BLaER1 treated with 17β-estradiol and CSF1 and Interleukin-3, amounts not matched to agents 10 nM and 100 nM (cell line): ENCODE data around the gene CAMSAP3.

Source experiments
- H3K27ac ChIP-seq, 11 experiments: shearing (Covaris generic); formaldehyde crosslinking; 2 replicates each; pipeline ENCODE4 v1.8.1; 2022
- H3K27me3 ChIP-seq, 11 experiments: shearing (Covaris generic); formaldehyde crosslinking; 2 replicates each; pipeline ENCODE4 v1.8.1; 2022
- H3K36me3 ChIP-seq, 11 experiments: shearing (Covaris generic); formaldehyde crosslinking; 2 replicates each; pipeline ENCODE4 v1.8.1; 2022
- H3K4me1 ChIP-seq, 10 experiments: shearing (Covaris generic); formaldehyde crosslinking; 2 replicates each; pipeline ENCODE4 v1.8.1; 2022
- H3K4me2 ChIP-seq, 11 experiments: shearing (Covaris generic); formaldehyde crosslinking; 2 replicates each; pipeline ENCODE4 v1.8.1; 2022
- H3K4me3 ChIP-seq, 10 experiments: shearing (Covaris generic); formaldehyde crosslinking; 2 replicates each; pipeline ENCODE4 v1.8.1; 2022
- H3K9ac ChIP-seq, 11 experiments: shearing (Covaris generic); formaldehyde crosslinking; 2 replicates each; pipeline ENCODE4 v1.8.1; 2022
- H3K9me3 ChIP-seq, 11 experiments: shearing (Covaris generic); formaldehyde crosslinking; replicated peaks in 1 of 11; 2 replicates each; pipeline ENCODE4 v1.8.1; 2022
- H4K20me1 ChIP-seq, 11 experiments: shearing (Covaris generic); formaldehyde crosslinking; 2 replicates each; pipeline ENCODE4 v1.8.1; 2022
- Cebpa-rat ChIP-seq, 11 experiments: shearing (Covaris generic); IDR thresholded peaks; 2 replicates each; pipeline ENCODE4 v1.8.1; 2022

The CAMSAP3 gene

DNA sequence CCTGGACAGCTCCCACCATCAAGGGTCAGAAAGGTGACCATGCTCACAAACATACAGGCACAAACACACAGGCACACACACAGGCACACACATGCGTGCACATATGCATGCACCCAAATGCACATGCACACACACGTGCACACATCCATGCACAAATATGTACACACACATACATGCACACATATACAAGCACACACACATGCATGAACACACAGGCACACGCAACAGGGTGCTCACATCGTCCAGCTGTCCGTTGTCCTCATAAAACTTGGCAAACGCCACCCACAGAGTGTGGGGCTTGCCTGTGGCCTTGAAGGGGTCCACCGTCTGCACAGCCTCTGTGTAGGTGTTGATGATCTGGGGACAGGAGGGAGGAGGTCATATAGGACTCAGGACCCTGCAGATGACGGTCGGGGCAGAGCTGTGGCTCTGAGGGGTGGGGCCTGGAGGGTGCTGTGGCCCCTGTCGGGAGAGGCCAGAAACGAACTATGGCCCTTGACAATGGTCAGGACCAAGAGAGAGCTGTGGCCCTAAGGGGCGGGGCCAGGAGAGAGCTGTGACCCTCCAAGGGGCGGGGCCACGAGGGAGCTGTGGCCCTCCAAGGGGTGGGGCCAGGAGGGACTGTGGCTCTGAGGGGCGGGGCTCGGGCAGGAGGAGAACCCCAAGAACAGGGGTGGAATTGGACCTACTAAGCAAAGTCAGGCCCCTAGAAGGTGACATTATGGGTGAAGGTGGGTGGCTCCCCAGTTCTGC is 27.4 kb downstream of the CAMSAP3 start:
- H3K4me2 ChIP-seq, result no peak overlapping the region
- no peak overlapping the region for H3K4me3 ChIP-seq
- H3K9ac ChIP-seq, result no peak overlapping the region
- no peak overlapping the region for H3K27ac ChIP-seq
- peaks cover 3 to 8% (median 6%) of the 10 kb centered on the region in 10 experiments for H3K4me1 ChIP-seq
- H3K27me3 ChIP-seq, result no peaks in the 10 kb centered on the region
- no peaks in the 10 kb centered on the region for H3K9me3 ChIP-seq
- peaks cover 0 to 96% (median 44%) of the 10 kb centered on the region in 11 experiments; a peak in 18 of 22 replicates for H4K20me1 ChIP-seq
- TF ChIP-seq Cebpa-rat (IDR thresholded peaks at IDR 0.05), result no peak
- H3K36me3 ChIP-seq, result peaks cover 64 to 99% (median 89%) of the 10 kb centered on the region in 11 experiments

DNA sequence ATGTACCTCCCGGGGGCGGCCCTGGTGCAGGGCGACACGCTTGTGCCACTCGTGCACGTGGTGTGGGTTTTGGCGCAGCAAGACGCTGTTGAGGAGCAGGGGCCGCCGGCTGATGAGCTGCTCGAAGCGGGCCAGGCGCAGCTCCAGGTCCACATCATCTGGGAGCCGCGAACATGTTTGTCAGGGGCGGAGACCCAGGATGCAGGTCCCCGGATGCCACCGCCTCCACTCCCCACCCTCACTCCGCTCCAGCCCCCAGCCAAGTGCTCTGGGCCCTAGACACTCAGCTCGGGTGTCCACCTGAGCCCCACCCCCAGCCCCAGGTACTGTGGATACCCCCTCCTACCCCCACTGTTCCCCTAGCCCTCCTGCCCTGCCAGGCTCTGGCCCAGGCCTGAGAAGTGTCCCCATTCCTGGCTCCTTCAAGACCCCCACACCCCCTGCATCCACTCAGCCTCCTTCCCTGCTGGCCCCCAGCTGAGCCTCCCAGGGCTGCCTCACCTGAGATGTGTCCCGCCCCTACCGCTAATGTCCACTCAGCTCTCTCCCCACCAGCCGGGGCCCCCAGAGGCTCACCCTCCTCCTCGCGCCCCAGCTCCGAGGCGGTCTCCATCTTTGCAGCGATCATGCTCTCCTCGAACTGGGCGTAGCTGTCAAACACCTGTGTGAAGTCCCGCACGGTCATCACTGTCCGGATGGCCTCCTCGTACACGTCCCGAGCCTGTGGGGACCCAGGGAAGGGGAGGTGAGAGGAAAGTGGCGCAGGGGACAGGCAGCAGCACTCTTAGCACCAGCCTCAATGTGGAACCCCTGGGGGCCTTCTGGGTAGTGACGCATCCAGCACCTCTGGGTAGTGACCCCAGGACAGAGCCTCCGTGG is 28.3 kb downstream of the CAMSAP3 start:
- H3K4me3 ChIP-seq, result no peak overlapping the region
- H4K20me1 ChIP-seq, result peaks cover 0 to 92% (median 42%) of the 10 kb centered on the region in 11 experiments; a peak in 18 of 22 replicates
- H3K9ac ChIP-seq, result no peak overlapping the region
- no peaks in the 10 kb centered on the region for H3K9me3 ChIP-seq
- H3K4me2 ChIP-seq, result no peak overlapping the region
- no peak for TF ChIP-seq Cebpa-rat (IDR thresholded peaks at IDR 0.05)
- peaks cover 11 to 14% (median 13%) of the 10 kb centered on the region in 10 experiments for H3K4me1 ChIP-seq
- H3K36me3 ChIP-seq, result peaks cover 64 to 91% (median 81%) of the 10 kb centered on the region in 11 experiments
- no peaks in the 10 kb centered on the region for H3K27me3 ChIP-seq
- no peak overlapping the region for H3K27ac ChIP-seq

DNA sequence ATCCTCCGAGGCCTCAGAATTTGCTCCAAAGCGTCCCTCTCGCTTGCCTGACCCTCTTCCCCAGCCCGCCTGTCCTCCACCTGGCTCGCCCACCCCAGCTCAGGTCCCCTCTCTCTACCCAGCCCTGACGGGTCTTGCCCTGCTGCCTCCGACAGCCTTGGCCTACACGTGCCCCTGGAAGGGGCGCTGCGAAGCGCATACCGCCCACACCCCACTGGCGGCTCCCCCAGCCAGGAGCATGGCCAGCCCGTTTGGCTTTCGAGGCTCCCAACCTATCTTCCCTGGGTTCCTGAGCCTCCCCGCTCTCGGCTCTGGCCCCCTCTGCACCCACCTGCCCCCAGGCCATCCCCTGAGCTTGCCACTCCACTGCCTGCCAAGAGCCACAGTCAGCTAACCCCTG is 29.1 kb downstream of the CAMSAP3 start:
- Histone ChIP-seq H3K9me3 (no peaks in the 10 kb centered on the region), H3K27ac (no peak overlapping the region), H4K20me1 (peaks cover 0 to 84% (median 39%) of the 10 kb centered on the region in 11 experiments; a peak in 18 of 22 replicates), H3K36me3 (peaks cover 64 to 83% (median 75%) of the 10 kb centered on the region in 11 experiments), H3K27me3 (no peaks in the 10 kb centered on the region), H3K4me3 (no peak overlapping the region), H3K4me2 (no peak overlapping the region), H3K4me1 (peaks cover 11 to 14% (median 13%) of the 10 kb centered on the region in 10 experiments), H3K9ac (no peak overlapping the region)
- TF ChIP-seq Cebpa-rat (IDR thresholded peaks at IDR 0.05), result no peak

DNA sequence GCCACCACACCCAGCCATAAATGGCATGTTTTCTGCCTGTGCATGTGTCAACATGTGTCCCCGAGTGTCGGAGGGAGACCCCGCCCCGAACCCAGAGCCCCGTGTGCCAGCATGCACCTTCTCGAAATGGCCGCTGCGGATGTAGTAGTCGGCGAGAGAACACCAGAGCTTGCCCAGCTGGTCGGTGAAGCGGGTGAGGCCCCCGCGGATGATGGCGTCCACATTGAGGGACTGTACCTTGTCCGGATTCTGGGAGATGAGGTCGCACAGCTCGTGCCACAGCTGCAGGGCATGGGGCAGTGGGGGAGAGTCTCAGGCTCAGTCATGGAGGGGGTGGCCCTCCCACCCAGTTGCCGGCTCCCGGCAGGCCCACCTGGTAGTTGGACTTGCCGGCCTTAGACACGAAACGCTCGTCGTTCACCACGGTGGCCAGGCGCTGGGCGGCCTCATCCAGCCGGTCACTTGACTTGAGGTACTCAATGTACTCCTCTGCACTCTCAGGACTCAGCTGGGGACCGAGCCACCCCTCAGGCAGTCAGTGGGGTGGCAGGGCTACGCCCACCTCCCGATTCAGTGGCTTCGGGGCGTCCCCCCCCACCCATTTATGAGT is 30.2 kb downstream of the CAMSAP3 start:
- no peak for TF ChIP-seq Cebpa-rat (IDR thresholded peaks at IDR 0.05)
- H3K9ac ChIP-seq, result no peak overlapping the region

DNA sequence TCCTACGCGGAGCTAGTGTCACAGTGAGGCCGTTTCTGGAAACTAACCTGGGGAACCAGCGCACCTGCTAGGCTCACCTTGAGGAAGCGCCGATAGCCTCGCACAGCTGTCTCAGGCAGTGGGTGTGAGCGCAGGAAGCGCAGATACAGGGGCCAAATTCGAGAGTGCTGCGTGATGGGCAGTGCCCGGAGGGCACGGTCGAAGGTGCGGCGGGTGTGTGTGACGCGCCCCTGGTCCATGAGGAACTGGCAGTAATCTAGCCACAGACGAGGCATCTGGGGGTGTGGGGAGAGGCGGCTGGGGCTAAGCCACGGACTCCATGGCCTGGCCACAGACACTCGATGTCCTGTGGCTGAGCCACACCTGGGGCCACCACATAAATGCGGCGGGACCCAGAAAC is 31.5 kb downstream of the CAMSAP3 start:
- no peak overlapping the region for H3K9ac ChIP-seq
- H3K27me3 ChIP-seq, result no peaks in the 10 kb centered on the region
- peaks cover 0 to 66% (median 35%) of the 10 kb centered on the region in 11 experiments; a peak in 18 of 22 replicates for H4K20me1 ChIP-seq
- no peak overlapping the region for H3K27ac ChIP-seq
- TF ChIP-seq Cebpa-rat (IDR thresholded peaks at IDR 0.05), result no peak
- H3K4me3 ChIP-seq, result no peak overlapping the region
- peaks cover 21 to 33% (median 25%) of the 10 kb centered on the region in 10 experiments for H3K4me1 ChIP-seq
- H3K9me3 ChIP-seq, result no peaks in the 10 kb centered on the region
- H3K36me3 ChIP-seq, result peaks cover 52 to 69% (median 59%) of the 10 kb centered on the region in 11 experiments
- no peak overlapping the region for H3K4me2 ChIP-seq

More for the DNA sequence above, 30.2 kb downstream of the CAMSAP3 start:
- Histone ChIP-seq H3K9me3 (no peaks in the 10 kb centered on the region), H3K4me1 (peaks cover 18 to 22% (median 20%) of the 10 kb centered on the region in 10 experiments), H3K27me3 (no peaks in the 10 kb centered on the region), H3K4me2 (no peak overlapping the region), H3K4me3 (no peak overlapping the region), H3K36me3 (peaks cover 57 to 72% (median 65%) of the 10 kb centered on the region in 11 experiments), H3K27ac (no peak overlapping the region), H4K20me1 (peaks cover 0 to 74% (median 39%) of the 10 kb centered on the region in 11 experiments; a peak in 18 of 22 replicates)

DNA sequence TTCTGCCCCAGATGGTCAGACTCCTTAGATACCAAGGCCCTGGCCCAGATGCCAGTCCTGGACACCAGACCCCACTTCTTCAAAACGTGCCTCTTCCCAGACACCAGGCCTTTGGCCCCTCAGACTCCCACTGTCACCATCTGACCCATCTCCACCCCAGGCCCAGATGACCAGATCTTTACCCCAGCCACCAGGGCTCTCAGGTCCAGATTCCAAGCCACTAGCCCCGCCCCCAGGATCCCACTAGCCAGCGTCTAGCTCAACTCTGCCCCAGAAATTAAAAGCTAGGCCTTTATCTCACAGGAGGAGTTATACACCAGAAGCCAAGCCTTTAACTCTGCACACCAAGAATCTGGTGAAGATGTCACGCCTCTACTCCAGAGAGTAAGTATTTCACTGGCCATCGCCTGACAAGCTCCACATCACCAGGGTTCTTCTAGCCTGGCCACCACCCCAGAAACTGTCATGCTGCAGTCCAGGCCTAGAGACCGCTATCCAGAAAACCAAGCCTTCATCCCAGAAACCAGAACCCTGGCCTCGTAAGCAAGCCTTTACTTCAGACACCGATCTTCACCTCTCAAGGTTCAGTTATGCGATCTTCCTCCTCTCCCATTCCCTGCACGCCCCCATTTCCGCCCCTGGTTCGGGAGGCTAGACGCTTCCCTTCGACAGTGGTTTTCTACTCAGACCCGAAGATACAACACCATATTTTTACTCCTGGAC is 33.1 kb downstream of the CAMSAP3 start:
- peak overlapping the region; percentile 76 to 96 (median 89) for H3K27ac ChIP-seq

DNA sequence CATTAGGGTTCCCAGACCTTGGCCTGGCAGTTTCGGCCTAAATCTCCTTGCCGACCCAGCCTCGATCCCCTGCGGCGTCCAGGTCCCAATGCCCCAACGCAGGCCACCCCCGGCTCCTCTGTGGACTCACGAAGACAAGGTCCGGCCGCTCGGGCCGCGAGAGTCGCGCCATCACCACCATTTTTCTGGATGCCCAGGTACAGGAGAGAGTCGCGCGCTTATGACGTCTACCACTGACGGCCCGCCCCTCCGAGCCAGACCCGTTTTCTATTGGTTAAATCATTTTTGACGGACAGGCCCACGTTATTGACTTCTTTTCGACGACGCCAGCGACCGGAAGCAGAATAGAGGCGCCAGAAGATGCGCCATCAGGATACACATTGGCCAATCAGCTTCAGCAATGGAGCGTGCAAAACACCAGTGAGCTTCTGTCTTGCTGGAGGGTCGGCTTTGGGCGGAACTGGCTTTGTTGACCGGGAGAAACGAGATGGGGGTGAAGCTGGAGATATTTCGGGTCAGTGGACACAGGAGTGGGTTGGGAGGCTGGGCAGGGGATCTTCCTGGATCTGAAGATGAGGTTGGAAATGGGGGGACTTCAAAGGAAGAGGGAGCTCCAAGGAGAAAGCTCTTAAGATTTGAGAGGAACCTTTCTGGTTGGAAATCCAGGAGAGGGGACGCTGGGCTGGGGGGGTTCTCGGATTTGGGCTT is 33.8 kb downstream of the CAMSAP3 start, which contains the start of the genes PET100 and XAB2:
PET100 (plus strand) TSS at position 447 of the 708 bp plus-strand sequence; CDS start at position 488, 41 bp downstream.
XAB2 (minus strand) TSS at position 199 of the 708 bp plus-strand sequence; CDS start at position 181, 18 bp downstream.
- Histone ChIP-seq H3K9me3 (no peaks in the 10 kb centered on the region), H3K27me3 (no peaks in the 10 kb centered on the region), H4K20me1 (peaks cover 0 to 60% (median 29%) of the 10 kb centered on the region in 11 experiments; a peak in 17 of 22 replicates), H3K27ac (peak within 1 kb of the TSS; percentile 84 to 96 (median 90)), H3K4me2 (peak within 1 kb of the TSS; percentile 91 to 100 (median 99)), H3K4me3 (peak within 1 kb of the TSS; percentile 79 to 100 (median 92)), H3K9ac (peak within 1 kb of the TSS; percentile 86 to 97 (median 94)), H3K36me3 (peaks cover 40 to 56% (median 43%) of the 10 kb centered on the region in 11 experiments), H3K4me1 (peaks cover 21 to 44% (median 31%) of the 10 kb centered on the region in 10 experiments)
- TF ChIP-seq Cebpa-rat (IDR thresholded peaks at IDR 0.05), result no peak

More for the DNA sequence above, 33.1 kb downstream of the CAMSAP3 start:
- Histone ChIP-seq H3K4me2 (peak overlapping the region; percentile 87 to 100 (median 97)), H3K4me1 (peaks cover 21 to 40% (median 26%) of the 10 kb centered on the region in 10 experiments), H3K27me3 (no peaks in the 10 kb centered on the region), H3K4me3 (peak overlapping the region; percentile 79 to 100 (median 92)), H3K9ac (peak overlapping the region; percentile 86 to 97 (median 94)), H3K36me3 (peaks cover 44 to 64% (median 50%) of the 10 kb centered on the region in 11 experiments), H3K9me3 (no peaks in the 10 kb centered on the region), H4K20me1 (peaks cover 0 to 63% (median 31%) of the 10 kb centered on the region in 11 experiments; a peak in 17 of 22 replicates)
- TF ChIP-seq Cebpa-rat (IDR thresholded peaks at IDR 0.05), result no peak
